ENCODE results near the gene TAF6. TPM values are rescaled to one million over a fixed set of nuclear protein-coding genes. Genes with fewer than 3 reads are reported as not detected.

The TAF6 gene
- 54.7 TPM for polyA plus RNA-seq (2013, experiment 1 of 2)
- 68.6 TPM for polyA plus RNA-seq (2013, experiment 2 of 2)

DNA sequence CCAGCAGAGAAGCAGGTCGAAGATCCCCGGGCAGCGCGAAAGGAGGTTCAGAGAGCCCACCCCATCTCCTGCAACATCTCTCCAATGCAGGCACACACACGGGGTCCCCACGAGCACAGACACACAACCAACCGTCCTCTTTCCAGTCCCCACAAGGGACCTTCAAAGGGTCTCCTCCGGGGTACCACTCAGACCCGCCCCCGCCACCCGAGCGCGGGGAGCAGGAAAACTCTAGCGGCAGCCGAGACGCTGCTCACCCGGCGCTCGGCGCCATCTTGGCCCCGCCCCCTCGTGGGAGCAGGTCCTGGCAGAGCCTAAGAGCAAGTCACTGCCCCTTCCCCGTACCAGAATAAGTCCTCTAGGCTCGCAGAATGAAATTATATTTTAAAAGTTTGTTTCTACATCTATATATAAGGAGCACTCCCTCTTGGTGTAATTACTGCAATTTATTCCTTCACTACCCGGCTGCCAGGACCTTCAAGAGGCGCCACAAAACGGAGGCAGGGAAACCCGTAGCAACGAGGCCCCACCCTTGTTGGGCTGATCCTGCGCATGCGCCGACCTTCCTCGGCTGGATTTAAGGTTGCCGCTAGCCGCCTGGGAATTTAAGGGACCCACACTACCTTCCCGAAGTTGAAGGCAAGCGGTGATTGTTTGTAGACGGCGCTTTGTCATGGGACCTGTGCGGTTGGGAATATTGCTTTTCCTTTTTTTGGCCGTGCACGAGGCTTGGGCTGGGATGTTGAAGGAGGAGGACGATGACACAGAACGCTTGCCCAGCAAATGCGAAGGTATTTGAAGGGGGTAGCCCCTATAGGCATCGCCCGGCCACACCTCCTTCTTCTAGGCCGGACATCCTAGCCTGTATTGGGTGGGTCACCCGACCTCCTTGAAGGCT is at the start of gene TAF6, which contains the start of gene CNPY4:
Gene TAF6 (minus strand): TSS at position 287 of the 898 bp plus-strand sequence. CDS start 5,149 bp downstream, outside the sequence.
Gene CNPY4 (plus strand): TSS at position 563 of the 898 bp plus-strand sequence. CDS start 111 bp downstream, at position 674.
- under 1% methylated on average over 46 of the region's 49 CpGs for WGBS
- peak within 1 kb of the TSS; percentile 85 for H3K27ac ChIP-seq (ENCODE audit: low read depth, low read length)

DNA sequence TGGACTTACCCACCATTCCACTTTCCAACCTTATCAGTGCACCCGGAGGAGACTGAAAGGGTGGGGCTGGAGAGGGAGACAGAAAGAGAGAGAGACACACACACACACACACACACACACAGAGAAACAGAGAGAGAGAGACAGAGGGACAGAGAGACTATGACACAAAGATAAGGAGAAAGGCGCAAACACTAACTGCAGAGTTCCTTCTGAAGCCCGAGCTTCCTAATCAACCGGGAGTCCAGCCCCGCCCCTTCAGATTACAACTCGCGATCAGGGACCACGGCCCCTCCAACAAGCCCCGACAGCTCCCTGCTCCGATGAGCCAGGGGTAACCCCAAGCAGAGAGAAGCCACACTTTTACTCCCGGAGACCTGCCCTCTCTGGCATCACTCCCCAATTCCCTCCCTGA is 48.8 kb upstream of the TAF6 start:
- Histone ChIP-seq H3K4me3 (ENCODE audit: low read length) (peak overlapping the region; percentile 57), H3K9ac (ENCODE audit: low read depth, low read length) (peak overlapping the region; percentile 50; the same call in 1 of the 2 replicates), H3K4me1 (ENCODE audit: insufficient read depth, low read length) (peaks cover 29% of the 10 kb centered on the region), H3K36me3 (ENCODE audit: insufficient read depth, low read length) (no peaks in the 10 kb centered on the region), H3K27ac (ENCODE audit: low read depth, low read length) (no peak overlapping the region), H3K27me3 (ENCODE audit: insufficient read depth, low read length) (peaks cover 22% of the 10 kb centered on the region), H3K9me3 (ENCODE audit: insufficient read depth, low read depth, low read length) (no peaks in the 10 kb centered on the region)
- WGBS = 4% methylated on average over 10 of the region's 11 CpGs

More for the DNA sequence above, at the start of gene TAF6, which contains the start of gene CNPY4:
- Histone ChIP-seq H3K36me3 (ENCODE audit: insufficient read depth, low read length) (peaks cover 4% of the 10 kb centered on the region; the same call in 1 of the 2 replicates), H3K27me3 (ENCODE audit: insufficient read depth, low read length) (no peaks in the 10 kb centered on the region), H3K4me3 (ENCODE audit: low read length) (peak within 1 kb of the TSS; percentile 92), H3K9ac (ENCODE audit: low read depth, low read length) (peak within 1 kb of the TSS; percentile 97), H3K9me3 (ENCODE audit: insufficient read depth, low read depth, low read length) (no peaks in the 10 kb centered on the region), H3K4me1 (ENCODE audit: insufficient read depth, low read length) (peaks cover 7% of the 10 kb centered on the region; the same call in 1 of the 2 replicates)

DNA sequence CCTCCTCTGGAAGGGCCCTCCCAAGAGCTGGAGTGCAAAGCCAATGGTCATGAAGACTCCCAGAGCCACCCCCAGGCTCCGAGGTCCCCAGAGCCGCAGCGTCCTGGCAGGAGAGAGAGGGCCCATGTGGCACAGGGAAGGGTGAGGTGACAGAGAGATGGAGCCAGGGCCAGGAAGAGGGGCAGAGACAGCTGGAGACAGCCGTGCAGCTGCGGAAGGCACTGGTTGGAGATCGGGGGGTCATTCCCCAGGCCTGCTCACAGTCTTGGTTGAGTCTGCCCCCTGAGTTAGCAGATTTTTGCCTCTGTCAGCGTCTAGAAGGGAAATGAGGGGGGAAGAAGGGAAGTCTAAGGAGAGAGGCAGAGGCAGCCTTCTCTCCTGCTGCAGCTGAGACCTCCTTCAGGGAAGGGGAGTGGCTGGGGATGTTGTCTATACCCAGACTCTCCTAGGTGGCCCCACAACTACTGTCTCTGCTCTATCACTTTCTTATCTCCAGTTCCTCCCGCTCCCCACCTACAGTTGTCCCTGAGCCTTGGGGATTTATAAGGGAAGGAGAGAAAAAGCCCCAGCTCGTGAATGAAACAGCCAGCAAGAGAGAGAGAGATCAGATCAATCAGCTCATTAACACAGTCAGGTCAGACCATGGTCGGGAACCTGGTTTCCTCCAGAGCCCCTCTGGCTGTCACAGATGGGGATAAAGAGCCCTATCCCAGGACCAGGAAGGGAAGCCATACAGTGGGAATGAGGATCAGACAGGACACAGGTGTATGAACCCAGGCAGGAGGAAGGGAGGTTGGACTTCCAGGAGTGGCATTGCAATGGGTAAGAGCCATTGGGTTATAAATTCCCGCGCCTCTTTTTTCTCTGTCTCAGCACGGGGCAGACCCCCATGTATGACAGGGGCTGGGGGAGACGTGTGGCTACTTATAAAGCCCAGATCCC is 48.1 kb upstream of the TAF6 start:
- peak overlapping the region; percentile 57 for H3K4me3 ChIP-seq (ENCODE audit: low read length)
- no peaks in the 10 kb centered on the region for H3K9me3 ChIP-seq (ENCODE audit: insufficient read depth, low read depth, low read length)
- 57% methylated on average over 12 of the region's 14 CpGs for WGBS
- H3K4me1 ChIP-seq (ENCODE audit: insufficient read depth, low read length) = peaks cover 29% of the 10 kb centered on the region
- no peak overlapping the region for H3K9ac ChIP-seq (ENCODE audit: low read depth, low read length)
- H3K27me3 ChIP-seq (ENCODE audit: insufficient read depth, low read length) = peaks cover 22% of the 10 kb centered on the region
- no peak overlapping the region for H3K27ac ChIP-seq (ENCODE audit: low read depth, low read length)
- H3K36me3 ChIP-seq (ENCODE audit: insufficient read depth, low read length) = no peaks in the 10 kb centered on the region

DNA sequence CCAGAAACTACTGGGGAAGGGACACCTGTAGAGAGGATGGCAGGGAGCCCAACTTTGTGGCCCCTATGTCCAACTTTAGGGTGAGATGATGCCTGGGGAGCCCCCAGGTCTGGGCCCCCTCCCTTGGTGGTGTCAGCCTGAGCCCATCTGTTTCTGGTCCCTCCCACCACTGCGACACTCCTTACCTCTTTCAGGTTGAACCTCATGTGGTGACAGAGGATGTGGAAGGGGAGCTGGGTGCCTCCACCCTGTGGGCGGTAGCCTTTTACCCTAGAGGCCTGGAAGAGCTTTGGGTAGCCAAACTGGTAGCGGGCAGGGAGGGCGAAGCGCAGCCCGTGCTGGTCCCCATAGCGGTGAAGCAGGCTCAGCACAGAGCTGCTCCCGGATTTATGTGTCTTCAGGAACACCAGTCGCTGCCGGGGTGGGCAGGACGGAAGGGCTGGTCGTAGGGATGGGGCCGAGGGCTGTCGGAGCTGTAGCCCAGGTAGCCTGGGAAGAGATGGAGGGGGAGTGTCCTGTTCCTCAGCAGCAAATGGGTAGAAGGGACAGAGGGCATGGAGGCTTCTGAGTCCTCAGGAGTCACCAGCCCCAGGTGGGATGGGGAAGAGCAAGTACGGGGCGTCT is 47.3 kb upstream of the TAF6 start:
- Histone ChIP-seq H3K27ac (ENCODE audit: low read depth, low read length) (no peak overlapping the region), H3K36me3 (ENCODE audit: insufficient read depth, low read length) (no peaks in the 10 kb centered on the region), H3K4me3 (ENCODE audit: low read length) (no peak overlapping the region), H3K27me3 (ENCODE audit: insufficient read depth, low read length) (peaks cover 16% of the 10 kb centered on the region), H3K9ac (ENCODE audit: low read depth, low read length) (no peak overlapping the region), H3K9me3 (ENCODE audit: insufficient read depth, low read depth, low read length) (no peaks in the 10 kb centered on the region), H3K4me1 (ENCODE audit: insufficient read depth, low read length) (peaks cover 25% of the 10 kb centered on the region)
- 82% methylated on average over 16 of the region's 16 CpGs for WGBS

DNA sequence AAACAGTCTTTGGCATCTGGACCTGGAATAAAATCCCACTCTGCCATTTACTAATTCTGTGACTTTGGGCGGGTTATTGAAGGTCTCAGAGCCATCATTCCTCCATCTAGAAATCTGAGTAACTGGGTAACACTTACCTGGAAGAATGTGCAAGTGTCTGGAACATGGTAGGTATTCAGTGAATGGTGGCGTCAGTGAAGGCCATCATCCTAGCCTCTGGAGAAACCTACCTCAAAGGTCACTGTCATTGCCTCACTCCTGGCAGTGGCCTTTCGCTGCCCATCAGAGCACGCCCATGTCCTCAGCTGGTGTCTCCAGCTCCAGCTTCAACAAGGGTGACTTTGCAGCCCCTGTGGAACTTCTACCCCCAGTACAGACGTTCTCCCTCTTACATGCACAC is 44.7 kb upstream of the TAF6 start:
- Histone ChIP-seq H3K9ac (ENCODE audit: low read depth, low read length) (no peak overlapping the region), H3K4me3 (ENCODE audit: low read length) (no peak overlapping the region), H3K27ac (ENCODE audit: low read depth, low read length) (no peak overlapping the region), H3K27me3 (ENCODE audit: insufficient read depth, low read length) (peaks cover 16% of the 10 kb centered on the region), H3K9me3 (ENCODE audit: insufficient read depth, low read depth, low read length) (no peaks in the 10 kb centered on the region), H3K4me1 (ENCODE audit: insufficient read depth, low read length) (peaks cover 15% of the 10 kb centered on the region), H3K36me3 (ENCODE audit: insufficient read depth, low read length) (no peaks in the 10 kb centered on the region)
- 92% methylated on average over 5 of the region's 5 CpGs for WGBS

DNA sequence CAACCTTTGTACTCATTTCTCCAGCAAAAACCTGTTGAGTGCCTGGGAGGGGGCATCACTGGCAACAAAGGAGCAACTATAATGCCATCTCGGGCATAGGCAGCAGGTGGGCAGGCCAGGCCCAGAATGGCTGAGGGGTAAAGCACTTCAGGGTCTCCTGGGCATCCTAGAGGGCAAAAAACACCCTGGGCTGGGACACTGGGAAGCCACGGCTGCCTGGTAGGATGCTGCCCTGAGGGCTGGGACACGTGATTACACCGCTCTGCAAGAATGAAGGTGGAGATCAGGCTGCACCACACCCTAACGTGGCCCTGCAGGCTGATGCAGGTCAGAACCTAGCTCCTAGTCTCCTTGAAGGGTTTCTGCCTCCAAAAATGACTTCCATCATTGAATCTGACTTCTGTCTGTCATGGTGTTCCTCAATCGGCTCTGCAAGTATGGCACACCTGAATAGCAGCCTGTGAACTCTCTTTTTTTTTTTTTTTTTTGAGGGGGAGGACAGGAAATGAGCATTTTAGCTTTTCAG is 43.9 kb upstream of the TAF6 start:
- WGBS = 50% methylated on average over 6 of the region's 6 CpGs
- H3K27me3 ChIP-seq (ENCODE audit: insufficient read depth, low read length) = peaks cover 16% of the 10 kb centered on the region
- no peaks in the 10 kb centered on the region for H3K36me3 ChIP-seq (ENCODE audit: insufficient read depth, low read length)
- H3K27ac ChIP-seq (ENCODE audit: low read depth, low read length) = no peak overlapping the region
- no peak overlapping the region for H3K4me3 ChIP-seq (ENCODE audit: low read length)
- peaks cover 15% of the 10 kb centered on the region for H3K4me1 ChIP-seq (ENCODE audit: insufficient read depth, low read length)
- no peak overlapping the region for H3K9ac ChIP-seq (ENCODE audit: low read depth, low read length)
- no peaks in the 10 kb centered on the region for H3K9me3 ChIP-seq (ENCODE audit: insufficient read depth, low read depth, low read length)

DNA sequence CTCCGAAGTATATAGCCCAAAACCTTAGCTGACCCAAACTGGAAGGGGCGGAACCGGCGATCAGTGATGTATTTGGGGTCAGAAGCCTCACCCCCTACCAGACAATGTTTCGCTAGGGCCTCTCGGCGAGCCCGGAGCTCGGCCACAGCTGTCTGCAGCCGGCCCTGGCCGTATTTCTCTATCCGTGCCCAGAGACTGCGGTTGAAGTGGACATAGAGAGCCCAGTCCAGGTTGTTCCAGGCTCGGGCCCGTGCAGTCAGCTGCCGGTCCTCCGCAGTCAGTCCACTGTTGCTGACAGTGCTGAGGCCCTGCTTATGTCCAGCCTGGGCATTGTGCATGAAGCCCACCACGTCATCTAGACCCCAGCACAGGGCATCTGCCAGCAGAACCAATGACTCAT is 40.9 kb upstream of the TAF6 start:
- Histone ChIP-seq H3K4me3 (ENCODE audit: low read length) (no peak overlapping the region), H3K27me3 (ENCODE audit: insufficient read depth, low read length) (no peaks in the 10 kb centered on the region), H3K9ac (ENCODE audit: low read depth, low read length) (no peak overlapping the region), H3K9me3 (ENCODE audit: insufficient read depth, low read depth, low read length) (no peaks in the 10 kb centered on the region), H3K27ac (ENCODE audit: low read depth, low read length) (no peak overlapping the region), H3K36me3 (ENCODE audit: insufficient read depth, low read length) (peaks cover 21% of the 10 kb centered on the region), H3K4me1 (ENCODE audit: insufficient read depth, low read length) (peaks cover 13% of the 10 kb centered on the region; the same call in 1 of the 2 replicates)
- 95% methylated on average over 18 of the region's 18 CpGs for WGBS

DNA sequence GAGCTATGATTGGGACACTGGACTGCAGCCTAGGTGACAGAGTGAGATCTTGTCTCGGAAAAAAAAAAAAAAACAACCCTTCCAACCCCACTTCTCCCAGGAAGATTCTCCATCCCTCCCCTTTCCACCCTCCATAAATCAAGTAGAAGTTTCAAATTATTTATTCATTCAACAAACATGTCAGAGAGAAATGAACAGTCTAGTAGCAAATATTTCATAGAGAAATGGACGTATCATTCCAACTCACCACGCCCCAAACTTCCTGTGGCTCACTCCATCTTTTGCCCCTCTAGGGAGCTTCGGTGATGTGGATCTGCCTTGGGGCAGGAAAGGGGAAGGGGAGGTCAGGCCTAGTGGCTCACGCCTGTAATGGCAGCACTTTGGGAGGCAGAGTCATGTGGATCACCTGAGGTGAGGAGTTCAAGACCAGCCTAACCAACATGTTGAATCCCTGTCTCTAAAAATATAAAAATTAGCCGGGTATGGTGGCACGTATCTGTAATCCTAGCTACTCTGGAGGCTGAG is 40.0 kb upstream of the TAF6 start:
- Histone ChIP-seq H3K36me3 (ENCODE audit: insufficient read depth, low read length) (peaks cover 30% of the 10 kb centered on the region), H3K4me1 (ENCODE audit: insufficient read depth, low read length) (peaks cover 13% of the 10 kb centered on the region; the same call in 1 of the 2 replicates), H3K9ac (ENCODE audit: low read depth, low read length) (peak overlapping the region; percentile 52; the same call in 1 of the 2 replicates), H3K27ac (ENCODE audit: low read depth, low read length) (peak overlapping the region; percentile 68; the same call in 1 of the 2 replicates), H3K9me3 (ENCODE audit: insufficient read depth, low read depth, low read length) (no peaks in the 10 kb centered on the region), H3K27me3 (ENCODE audit: insufficient read depth, low read length) (no peaks in the 10 kb centered on the region), H3K4me3 (ENCODE audit: low read length) (peak overlapping the region; percentile 80)
- 85% methylated on average over 6 of the region's 7 CpGs for WGBS

DNA sequence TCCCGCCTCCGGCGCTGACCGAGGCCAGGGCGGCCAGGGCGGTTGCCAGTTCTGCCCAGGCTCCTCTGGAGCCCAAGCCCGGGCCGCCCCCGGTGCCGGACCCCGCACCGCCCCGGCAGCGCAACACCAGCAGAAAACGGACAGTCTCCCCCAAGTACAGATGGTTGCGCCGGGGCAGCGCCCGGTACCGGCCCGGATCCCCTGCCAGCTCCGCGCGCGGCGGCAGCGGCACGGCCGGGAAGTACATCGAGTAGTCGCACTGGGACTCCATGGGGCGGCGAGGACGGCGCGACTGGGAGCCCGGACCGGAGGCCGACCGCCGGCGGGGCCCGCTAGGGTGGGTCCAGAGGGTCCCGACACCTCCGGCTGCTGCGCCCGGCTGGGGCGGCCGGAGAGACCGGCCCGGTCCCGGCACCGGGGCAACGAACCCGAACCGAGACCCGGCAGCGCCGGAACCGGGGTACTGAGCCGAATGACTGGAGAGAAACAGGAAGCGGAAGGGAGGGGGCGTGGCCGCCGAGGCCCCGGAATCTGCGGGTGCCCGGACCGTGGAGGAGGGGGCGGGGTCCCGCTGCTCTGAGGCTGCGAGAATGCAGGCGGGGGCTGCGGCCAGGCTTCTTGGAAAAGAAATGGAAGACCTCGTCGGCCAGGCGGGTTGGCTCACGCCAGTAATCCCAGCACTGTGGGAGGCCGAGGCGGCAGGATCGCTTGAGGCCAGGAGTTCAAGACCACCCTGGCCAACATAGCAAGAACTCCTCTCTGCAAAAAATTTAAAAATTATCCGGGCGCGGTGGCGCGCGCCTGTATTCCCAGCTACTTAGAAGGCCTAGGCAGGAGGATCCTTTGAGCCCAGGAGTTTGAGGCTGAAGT is 39.3 kb upstream of the TAF6 start, which contains the start of gene TRAPPC14:
Gene TRAPPC14 (minus strand): TSS at position 495 of the 870 bp plus-strand sequence. CDS start 224 bp downstream, at position 271.
- WGBS = 4% methylated on average over 87 of the region's 87 CpGs

More for the DNA sequence above, 39.3 kb upstream of the TAF6 start, which contains the start of gene TRAPPC14:
- Histone ChIP-seq H3K4me1 (ENCODE audit: insufficient read depth, low read length) (peaks cover 13% of the 10 kb centered on the region; the same call in 1 of the 2 replicates), H3K9me3 (ENCODE audit: insufficient read depth, low read depth, low read length) (no peaks in the 10 kb centered on the region), H3K27me3 (ENCODE audit: insufficient read depth, low read length) (no peaks in the 10 kb centered on the region), H3K9ac (ENCODE audit: low read depth, low read length) (peak within 1 kb of the TSS; percentile 79), H3K27ac (ENCODE audit: low read depth, low read length) (peak within 1 kb of the TSS; percentile 82; the same call in 1 of the 2 replicates), H3K4me3 (ENCODE audit: low read length) (peak within 1 kb of the TSS; percentile 80), H3K36me3 (ENCODE audit: insufficient read depth, low read length) (peaks cover 37% of the 10 kb centered on the region)
